HT-29 (cell line): ENCODE data around the gene PAX2. TPM values are rescaled to one million over a fixed set of nuclear protein-coding genes. Genes with fewer than 3 reads are reported as not detected.
"Not testable (repeated sequence)": the region's sequence is repeated elsewhere in the genome, so short reads cannot be mapped to it uniquely, and the experiment has no call there.

Experiments used
- DNase-seq: peaks from one replicate; pipeline ENCODE4 v3.0.0-alpha.2; 2015; ENCODE audit warnings: low spot score
- total RNA-seq: library from RNA; depleted of rRNA; stranded (reverse); fragments of >200 nt; shearing (Covaris generic); gene quantifications from 2 replicates; pipeline ENCODE4 v1.2.3, GENCODE V29; 2014; rRNA removed

The PAX2 gene
- not detected in 2 replicates for total RNA-seq

DNA sequence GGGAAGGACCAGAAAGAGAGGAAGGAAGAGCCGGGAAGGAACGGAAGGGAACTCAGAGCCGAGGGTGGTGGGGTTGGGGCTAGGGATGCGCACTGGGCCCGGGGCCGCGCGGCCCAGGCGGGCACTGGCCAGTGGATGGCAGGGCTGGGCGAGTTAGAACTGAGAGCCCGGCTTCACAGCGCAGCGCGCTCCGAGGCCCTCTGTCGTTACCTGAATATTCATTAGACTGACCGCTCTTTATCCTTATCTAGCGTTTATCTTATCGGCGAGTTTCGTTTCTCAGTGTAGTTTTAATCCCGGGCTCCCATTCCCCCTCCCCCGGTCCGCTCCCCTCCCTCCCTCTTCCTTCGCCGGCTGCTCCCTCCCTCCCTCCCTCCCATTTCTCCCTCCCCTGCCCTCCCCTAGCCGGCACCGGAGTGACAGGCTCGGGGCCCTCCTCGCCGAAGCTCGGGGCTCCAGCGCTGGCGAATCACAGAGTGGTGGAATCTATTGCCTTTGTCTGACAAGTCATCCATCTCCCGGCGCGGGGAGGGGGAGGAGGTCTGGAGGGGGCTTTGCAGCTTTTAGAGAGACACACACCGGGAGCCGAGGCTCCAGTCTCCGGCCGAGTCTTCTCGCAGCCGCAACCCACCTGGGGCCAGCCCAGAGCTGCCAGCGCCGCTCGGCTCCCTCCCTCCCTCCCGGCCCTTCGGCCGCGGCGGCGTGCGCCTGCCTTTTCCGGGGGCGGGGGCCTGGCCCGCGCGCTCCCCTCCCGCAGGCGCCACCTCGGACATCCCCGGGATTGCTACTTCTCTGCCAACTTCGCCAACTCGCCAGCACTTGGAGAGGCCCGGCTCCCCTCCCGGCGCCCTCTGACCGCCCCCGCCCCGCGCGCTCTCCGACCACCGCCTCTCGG, at the start of gene PAX2:
PAX2 (plus strand) TSS at position 596 of the 895 bp plus-strand sequence. CDS start 679 bp downstream, outside the sequence.
- DNase-seq: no peak

DNA sequence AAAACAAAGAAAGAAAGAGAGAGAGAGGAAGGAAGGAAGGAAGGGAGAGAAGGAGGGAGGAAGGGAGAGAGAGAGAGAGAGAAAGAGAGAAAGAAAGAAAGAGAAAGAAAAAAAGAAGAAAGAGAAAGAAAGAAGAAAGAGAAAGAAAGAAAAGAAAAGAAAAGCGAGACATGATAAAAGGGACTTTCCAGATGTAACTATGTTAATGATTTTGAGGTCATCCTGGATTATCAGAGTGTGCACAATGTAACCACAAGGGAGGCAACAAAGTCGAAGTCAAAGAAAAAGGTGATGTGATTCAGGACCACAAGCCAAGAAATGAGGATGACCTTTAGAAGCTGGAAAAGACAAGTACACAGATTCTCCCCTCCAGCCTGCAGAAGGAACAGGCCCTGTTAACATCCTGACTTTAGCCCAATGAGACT, 48.9 kb upstream of the PAX2 start:
- no peak for DNase-seq

DNA sequence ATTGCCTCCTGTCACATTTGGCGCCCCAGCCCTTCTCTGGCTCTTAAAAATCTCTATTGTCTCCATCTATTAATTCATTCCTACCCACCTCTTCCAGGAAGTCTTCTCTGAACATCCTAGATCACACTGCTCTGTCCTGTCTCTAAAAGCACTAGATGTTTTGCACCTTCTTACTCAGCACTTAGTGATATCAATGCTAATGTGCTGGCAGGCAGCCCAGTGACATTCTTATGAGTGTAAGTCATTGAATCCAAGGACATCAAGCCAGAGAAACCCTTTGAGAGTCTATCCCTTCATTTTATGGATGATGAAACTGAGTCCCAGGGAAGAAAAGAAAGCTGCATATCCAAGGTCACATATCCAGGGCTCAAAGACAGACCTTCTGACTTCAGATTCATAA, 48.3 kb upstream of the PAX2 start:
- DNase-seq: peak; percentile 22

DNA sequence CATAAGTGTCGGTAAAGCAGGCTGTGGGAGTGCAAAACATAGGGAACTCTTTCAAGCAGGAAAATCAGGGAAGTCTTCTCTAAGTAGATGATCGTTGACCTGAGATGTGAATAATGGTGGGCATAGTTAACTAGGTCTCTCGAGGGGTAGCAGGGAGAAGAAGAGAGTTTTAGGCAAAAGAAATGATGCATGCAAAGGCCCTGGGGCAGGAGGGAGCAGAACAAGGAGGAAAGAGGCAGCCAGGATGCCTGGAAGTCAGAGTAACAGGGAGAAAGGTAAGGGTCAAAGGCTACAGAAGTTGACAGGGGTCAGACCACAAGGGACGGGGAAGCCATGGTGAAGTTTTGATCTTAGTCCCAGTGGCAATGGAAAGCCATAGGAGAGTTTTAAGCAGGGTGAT, 47.8 kb upstream of the PAX2 start:
- no peak for DNase-seq

DNA sequence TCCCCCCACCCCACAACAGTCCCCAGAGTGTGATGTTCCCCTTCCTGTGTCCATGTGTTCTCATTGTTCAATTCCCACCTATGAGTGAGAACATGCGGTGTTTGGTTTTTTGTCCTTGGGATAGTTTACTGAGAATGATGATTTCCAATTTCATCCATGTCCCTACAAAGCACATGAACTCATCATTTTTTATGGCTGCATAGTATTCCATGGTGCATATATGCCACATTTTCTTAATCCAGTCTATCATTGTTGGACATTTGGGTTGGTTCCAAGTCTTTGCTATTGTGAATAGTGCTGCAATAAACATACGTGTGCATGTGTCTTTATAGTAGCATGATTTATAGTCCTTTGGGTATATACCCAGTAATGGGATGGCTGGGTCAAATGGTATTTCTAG, 43.7 kb upstream of the PAX2 start:
- DNase-seq: not testable (repeated sequence)

DNA sequence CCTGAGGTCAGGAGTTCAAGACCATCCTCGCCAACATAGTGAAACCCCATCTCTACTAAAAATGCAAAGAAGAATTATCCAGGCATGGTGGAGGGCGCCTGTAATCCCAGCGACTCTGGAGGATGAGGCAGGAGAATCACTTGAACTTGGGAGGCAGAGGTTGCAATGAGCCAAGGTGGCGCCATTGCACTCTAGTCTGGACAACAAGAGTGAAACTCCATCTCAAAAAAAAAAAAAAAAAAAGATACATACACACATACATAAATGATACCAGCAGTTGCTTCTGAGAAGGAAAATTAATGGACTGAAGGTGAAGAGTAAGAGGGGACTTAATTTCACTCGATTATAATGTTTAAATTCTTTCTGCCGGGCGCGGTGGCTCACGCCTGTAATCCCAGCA, 40.2 kb upstream of the PAX2 start:
- DNase-seq: no peak

DNA sequence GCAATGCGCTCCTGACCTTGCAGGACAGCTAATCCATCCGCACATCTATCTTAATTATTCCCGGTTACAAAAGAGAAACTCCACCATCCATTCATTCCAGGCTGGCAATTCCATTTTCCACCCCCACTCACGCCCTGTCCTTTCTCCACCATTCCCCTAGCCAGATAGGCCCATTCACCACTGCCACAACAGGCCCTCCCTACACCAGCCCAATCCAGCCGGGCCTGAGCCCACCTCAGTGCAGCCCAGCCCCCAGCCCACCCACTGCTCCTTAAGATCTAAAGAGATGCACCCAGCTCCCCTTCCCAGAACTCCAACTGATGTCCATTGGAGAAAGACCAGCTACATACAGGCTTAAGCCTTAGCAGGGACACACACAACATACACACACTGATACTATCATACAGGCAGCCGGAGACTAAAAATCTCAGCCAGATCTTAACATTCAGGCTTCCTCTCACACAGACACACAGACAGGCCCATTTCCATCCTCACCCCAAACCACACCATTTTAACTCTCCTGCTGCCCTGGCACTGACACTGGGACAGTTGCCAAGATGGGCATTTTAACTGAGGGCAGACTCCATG, 38.0 kb upstream of the PAX2 start:
- DNase-seq: no peak

DNA sequence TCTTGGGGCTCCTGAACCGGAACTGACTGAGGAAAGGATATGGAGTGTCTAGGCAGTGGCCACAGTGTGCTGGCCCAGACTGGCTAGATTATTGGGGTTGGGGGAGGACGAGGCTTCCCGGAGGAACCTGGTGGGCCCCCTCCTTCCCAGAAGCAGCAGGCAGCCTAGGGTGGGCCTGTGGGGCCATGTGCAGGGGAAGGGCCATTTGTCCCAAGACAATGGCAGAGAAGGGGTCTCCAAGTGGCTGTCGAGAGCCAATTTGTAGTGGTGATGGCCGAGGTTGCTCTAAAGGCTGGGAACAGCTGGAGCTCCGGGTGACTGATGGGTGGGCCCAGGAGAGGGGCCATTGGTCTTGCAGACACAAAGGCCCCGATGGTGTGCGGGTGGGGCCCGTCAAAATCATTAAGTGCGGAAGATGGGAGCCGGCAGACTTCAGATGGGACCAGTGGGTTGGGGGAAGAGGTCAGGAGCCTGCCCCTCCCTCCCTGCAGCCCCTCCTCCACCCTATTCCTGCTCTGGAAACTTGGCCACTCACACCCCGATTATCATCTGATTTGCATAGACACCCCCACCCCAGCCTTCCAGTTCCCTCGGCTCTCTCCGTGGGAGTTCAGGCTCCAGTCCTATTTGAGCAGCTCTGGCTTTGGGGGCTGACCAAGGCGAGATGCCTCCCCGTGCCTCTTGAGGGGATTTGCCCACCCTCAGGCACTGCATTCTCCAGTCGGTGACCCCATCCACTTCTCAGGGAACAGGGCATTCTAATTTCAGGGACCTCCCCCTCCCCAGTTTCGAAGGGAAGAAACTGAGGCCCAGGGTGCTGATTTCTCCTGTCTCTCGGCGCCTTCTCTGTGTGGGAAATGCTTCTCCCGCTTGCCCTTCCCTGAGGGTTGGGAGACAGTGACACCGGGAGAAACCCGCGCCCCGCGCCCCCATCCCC, 36.0 kb upstream of the PAX2 start:
- no peak for DNase-seq

DNA sequence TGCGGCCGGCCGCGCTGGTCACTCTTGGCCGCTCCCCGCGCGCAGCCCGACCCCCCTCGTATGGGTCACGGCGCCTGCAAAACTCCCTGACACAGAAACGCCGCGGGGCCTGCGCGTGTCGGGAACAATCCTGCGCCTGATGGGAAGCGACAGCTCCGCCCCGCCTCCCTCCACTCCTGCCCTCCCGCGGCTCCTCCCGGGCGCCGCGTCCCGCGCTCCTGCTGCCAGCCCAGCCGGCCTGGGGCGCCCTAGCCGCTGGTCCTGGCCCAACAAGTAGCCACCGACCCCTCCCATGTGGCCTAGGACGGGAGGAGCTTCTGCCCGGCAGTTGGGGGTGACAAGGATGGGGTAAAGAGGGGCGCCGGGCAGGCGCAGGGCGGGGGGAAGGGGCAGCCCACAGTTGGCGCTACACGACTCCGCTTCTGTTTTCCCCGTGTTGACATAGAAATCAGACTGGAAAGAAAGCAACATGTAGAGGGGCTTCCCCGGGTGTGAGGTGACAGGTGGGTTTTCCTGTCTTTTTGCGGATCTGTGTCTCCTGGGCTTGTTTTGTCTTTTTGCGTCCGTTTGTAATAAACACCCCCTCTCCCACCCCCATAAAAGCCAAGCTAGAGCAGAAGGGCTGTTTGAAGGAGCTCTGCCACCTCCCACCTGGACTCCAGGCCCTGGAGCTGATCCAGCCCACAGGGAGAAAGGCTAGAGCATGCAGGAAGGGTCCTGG, 35.1 kb upstream of the PAX2 start:
- no peak for DNase-seq

DNA sequence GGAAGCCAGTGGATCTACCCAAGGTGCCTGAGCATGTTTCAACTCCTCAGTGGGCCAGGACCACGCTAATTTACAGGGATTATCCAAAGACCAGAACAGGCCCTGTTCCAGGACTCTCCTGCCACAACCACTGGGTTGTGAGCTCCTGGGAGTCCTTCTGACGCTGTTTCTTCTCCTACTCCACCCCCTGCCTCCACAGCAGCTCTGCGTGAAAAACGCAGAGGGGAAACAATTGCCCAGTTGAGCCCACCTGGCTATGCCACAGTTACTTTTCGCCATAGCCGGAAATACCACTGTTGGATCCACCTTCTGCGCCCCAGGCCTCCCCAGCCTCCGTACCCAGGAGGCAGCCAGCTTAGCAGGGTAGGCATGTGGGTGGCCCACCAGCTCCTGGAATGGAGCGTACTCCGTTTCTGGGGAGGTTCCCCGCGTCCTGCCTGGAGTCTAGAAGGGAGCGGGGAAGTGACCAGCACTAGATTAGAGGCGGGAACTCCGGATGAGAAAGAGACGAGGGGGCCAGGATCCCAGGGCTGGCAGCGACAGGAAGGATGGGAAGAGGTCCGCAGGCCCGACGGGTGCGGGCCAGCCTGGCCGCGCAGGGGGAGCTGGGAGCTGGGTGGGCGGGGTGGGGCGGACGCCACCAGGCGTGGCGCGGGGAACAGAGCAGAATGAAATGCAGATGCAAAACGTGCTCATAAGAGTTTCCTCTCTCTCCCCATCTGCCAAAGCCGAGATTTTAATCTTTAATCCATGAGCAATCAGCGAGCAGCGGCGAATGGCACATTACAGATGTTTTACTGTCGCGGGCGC, 32.1 kb upstream of the PAX2 start:
- no peak for DNase-seq

DNA sequence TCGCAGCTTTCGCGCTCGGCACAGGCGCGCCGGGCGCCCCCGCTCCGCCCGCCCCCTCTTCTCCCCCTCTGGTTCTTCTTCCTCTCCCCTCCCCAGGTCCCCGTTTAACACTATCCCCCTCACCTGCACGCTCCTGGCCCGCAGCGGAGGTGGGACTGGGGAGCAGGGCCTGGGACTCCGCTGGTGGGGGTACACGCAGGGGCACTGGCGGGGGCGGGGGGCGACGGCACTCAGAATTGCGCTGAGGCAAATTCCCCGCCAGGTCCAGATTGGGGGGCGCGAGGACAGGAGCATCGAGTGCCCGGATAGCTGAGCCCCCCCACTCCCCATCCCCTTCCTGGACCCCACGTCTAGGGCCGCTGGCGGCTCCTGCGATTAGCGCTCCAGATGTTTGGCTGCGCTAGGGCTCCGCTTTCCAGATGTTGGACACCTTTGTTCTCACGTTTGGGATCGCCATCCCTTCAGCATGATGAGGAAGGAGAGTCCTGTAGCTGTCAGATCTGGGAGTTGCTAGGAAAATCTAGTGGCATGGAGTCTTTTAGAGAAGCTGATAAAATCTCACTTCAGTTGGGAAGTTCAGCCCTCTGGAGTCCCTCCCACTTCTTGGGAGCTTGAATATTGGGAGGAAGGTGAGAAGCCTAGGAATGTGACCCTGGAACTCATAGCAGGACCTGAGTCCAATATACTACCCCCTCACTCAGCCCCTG, 31.4 kb upstream of the PAX2 start:
- no peak for DNase-seq

DNA sequence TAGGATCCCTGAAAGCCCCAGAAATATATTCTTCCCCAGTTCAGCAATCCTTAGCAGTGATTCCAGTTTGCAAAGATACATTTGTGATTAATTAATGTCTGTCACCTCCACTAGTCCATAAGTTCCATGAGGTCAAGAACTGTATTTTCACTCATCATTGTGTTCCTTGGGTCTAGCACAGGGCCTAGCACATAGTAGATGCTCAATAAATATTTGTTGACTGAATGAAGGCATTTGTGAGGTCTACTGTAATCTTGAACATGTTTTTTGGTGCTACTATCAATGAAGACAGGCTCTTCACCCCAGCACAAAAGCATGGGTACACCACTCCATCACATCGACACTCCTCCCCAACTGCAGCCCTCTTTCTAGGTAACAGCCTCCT, 30.8 kb upstream of the PAX2 start:
- no peak for DNase-seq

DNA sequence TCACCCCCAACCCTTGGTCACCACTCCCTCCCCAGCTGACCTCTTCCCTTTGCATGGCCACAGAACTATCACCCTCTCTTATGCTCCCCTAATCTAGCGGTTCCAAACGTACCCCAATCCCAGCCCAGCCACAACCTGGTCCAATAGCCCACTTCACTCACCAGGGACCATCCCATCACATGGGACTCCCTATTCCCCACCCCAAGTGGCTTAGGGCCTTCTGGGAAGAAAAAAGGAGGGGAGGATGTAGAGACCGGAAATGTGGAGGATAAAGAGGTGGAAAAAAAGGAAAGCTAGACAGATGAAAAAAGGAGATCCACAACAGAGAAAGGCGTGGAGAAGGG, 30.3 kb upstream of the PAX2 start:
- DNase-seq: no peak

DNA sequence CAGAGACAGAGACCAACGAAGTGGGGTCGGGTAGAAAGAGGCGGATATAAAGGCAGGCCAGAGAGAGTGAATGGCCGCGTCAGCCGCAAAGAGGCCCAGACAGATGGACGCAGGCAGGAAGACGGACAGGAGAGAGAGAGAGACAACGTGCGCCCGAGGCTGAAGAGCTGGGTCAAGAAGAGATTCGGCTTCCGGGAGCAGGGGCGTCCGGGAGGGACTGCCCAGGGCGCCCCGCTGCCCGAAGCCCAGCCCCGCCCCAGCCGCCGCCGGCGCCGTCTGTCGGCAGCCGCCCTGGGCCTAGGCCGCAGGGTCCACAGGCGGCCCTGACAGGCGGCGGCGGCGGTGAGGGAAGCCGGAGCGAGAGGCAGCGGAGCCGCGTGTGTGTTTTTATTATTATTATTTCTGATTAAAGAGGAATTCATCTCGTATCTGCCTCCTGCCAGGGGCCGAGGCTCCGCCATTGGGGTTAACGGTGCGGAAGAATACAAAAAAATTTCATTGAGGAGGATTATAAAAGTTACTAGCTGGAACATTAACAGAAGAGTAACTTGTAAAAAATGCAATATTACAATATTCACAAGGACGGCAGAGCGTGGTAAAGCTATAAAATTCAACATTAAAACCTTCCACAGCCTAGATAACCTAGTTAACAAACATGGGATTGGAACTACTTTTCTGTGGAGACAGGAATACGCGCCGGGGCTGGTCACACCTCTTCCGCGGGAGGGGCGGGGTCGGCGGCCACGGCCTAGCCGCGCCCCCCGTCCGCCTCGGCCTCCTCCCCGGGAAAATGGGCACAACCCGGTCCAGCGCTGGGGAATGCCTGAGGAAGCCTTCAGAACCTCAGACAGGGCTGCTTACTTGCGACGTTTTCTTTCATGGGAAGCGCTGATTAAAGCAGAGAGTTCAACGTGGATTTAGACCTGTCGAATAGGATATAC, 29.7 kb upstream of the PAX2 start:
- no peak for DNase-seq

DNA sequence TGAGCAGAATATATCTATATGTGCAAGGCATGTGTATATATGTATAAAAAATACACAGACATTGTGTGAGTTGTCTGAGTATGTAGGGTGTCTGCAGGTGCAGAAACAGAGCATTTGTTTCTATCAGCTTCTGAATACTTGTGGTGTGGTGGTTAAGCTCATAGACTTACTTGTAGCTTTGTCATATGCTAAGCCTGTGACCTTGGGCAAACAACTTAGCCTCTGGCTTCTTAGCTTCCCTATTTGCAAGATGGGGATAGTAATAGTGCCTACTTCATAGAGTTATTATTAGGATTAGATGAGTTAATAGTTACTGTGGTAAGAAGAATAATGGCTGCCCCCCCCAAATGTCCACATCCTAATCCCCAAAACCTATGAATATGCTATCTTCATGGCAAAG, 28.2 kb upstream of the PAX2 start:
- no peak for DNase-seq

DNA sequence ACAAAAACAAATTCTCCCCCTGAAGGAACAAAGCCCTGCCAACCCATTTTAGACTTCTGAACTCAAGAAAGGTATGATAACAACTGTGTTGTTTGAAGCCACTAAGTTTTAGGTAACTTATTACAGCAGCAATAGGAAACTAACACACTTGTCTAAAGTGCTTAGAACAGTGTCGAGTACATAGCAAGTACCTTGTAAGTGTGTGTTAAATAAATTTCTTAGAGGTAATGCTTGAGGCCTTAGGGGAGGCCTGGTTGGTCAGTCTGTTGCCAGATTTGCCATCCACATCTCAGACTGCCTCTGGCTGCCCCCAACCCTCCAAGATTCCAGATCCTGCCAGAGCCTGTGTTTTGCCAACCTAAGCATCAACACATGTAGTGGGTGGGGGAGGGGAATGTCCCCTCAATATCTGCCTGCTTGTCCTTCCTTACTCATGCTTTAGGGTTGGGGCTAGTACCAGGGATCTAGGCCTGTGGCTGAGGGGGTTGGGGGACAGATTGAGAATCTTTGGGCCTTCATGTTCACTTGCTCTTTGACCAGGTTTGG, 27.1 kb upstream of the PAX2 start:
- no peak for DNase-seq

DNA sequence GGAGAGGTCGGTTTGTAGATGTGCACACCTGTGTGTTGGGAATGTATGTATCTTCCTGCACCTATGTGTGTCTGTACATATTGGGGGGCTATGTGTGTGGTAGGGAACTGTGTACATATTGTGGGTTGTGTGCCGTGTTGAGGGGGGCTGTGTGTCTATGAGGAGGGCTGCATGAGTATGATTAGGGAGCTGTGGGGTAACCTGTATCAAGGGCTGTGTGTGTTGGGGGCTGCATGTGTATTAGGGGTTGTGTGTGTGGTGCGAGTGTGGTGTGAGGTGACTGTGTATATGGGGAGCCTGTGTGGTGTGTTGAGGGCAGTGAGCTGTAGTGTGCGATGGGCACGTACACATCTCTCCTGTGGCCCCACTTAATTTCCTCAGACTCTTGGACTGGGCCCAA, 22.2 kb upstream of the PAX2 start:
- DNase-seq: no peak

DNA sequence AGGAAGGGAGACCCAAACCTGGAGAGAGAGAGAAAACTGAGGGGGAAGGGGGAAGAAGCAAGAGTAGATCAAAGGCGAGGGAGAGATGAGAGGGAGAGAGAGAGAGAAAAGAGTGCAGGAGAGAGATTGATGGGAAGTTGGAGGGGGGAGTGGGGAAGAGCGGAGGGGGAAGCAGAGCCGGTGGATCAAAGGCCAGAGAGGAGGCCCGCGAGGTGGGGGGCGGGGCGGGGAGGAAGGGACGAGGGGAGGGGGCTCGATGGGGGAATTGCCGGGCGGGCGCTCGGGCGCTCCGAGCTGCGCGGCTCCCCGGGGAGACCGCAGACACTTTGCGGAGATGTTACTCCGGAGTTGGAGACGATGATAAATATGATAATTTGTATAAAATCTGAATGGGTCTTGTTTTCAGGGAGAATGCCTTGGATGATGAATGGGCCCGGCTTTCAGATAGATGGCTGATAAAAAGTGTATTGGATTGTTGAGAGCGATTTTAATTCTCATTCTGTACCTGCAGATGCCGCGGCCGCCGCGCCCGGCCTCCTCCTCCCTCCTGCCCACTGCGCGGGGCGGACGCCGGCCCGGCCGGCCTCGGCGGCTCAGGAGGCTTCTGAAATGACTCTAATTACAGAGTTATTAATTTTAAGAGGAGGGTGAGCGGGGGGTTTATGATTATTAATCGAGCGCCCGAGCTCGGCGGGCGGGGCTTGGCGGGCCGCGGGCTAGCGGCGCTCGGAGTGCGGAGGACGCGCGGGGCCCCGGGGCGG, 21.4 kb upstream of the PAX2 start:
- DNase-seq: no peak
